Caco-2 (cell line): ENCODE measurements around the gene ICAM3. TPM values are rescaled to one million over a fixed set of nuclear protein-coding genes. Genes with fewer than 3 reads are reported as not detected.

ENCODE experiments used
- BruUV-seq: library from RNA; stranded (reverse); fragments of 400-500 nt; replicated peaks from 2 replicates; lab custom pipeline; 2021; lab: Mats Ljungman, UMichigan
- CTCF ChIA-PET: fragments of 300-600 bp; sonication (Branson Sonifier 250); formaldehyde crosslinking; loops from one replicate; lab custom pipeline; 2022; ENCODE audit warnings: antibody characterized with exemption; lab: Charles Lee
- POLR2A ChIA-PET: fragments of 300-600 bp; sonication (Branson Sonifier 250); formaldehyde crosslinking; loops from one replicate; lab custom pipeline; 2022; ENCODE audit warnings: antibody characterized with exemption; lab: Charles Lee
- DNase-seq, 2 experiments: peaks; one replicate each; pipeline versions ENCODE4 v3.0.0 to v3.0.0-alpha.2; 2020 to 2022
- H3K27me3 ChIP-seq: replicated peaks from 2 replicates; pipeline ENCODE4 v1.6.0; 2011; ENCODE audit warnings: low read length; ENCODE audit not compliant: control insufficient read depth, insufficient read depth
- H3K36me3 ChIP-seq: 2 replicates; pipeline ENCODE4 v1.5.1; 2011; ENCODE audit warnings: low read length; ENCODE audit not compliant: control insufficient read depth, insufficient read depth
- H3K4me1 ChIP-seq: fragments of 250-450 bp; sonication (Bioruptor Pico); 2 replicates; pipeline ENCODE4 v1.5.1; 2020; ENCODE audit warnings: mild to moderate bottlenecking
- H3K4me3 ChIP-seq: 2 replicates; pipeline ENCODE4 v1.5.1; 2011; ENCODE audit warnings: low read depth, mild to moderate bottlenecking, control low read depth, low read length
- H3K9me3 ChIP-seq: fragments of 250-450 bp; sonication (Bioruptor Pico); 2 replicates; pipeline ENCODE4 v1.5.1; 2020; ENCODE audit warnings: mild to moderate bottlenecking, moderate library complexity
- H3K27ac Mint-ChIP-seq: one replicate; pipeline ENCODE4 v1.8.0; 2022; ENCODE audit warnings: mixed read lengths; ENCODE audit not compliant: unreplicated experiment
- H3K27me3 Mint-ChIP-seq: one replicate; pipeline ENCODE4 v1.8.0; 2022; ENCODE audit warnings: mixed read lengths; ENCODE audit not compliant: insufficient read depth, unreplicated experiment
- H3K36me3 Mint-ChIP-seq: one replicate; pipeline ENCODE4 v1.8.0; 2022; ENCODE audit warnings: mild to moderate bottlenecking, mixed read lengths; ENCODE audit not compliant: insufficient read depth, unreplicated experiment
- H3K4me1 Mint-ChIP-seq: one replicate; pipeline ENCODE4 v1.8.0; 2022; ENCODE audit warnings: low read depth, mixed read lengths; ENCODE audit not compliant: unreplicated experiment
- H3K4me3 Mint-ChIP-seq: one replicate; pipeline ENCODE4 v1.8.0; 2022; ENCODE audit warnings: mild to moderate bottlenecking, moderate library complexity, mixed read lengths; ENCODE audit not compliant: unreplicated experiment
- H3K9me3 Mint-ChIP-seq: one replicate; pipeline ENCODE4 v1.8.0; 2022; ENCODE audit warnings: mixed read lengths; ENCODE audit not compliant: unreplicated experiment
- intact Hi-C: fragments of 100-400 bp; cut with micrococcal nuclease; formaldehyde crosslinking; loops from one replicate; pipeline ENCODE4 v1.10.0; 2022; ENCODE audit not compliant: unreplicated experiment
- total RNA-seq: library from RNA; stranded (reverse); gene quantifications from 2 replicates; pipeline ENCODE4 v1.2.3, GENCODE V29; 2022
- TF ChIP-seq, protein P1 (sequence below), 2 experiments: fragments of 200-600 bp in 1 of 2; IDR thresholded peaks; 1 replicate in 1 of 2; 2 replicates in 1 of 2; pipeline versions ENCODE4 v1.5.1 to v1.8.0; 2011 to 2022; ENCODE audit warnings: antibody characterized with exemption in 1 of 2, control low read depth in 1 of 2, inconsistent platforms in 1 of 2, low read depth in 1 of 2, low read length in 1 of 2, mild to moderate bottlenecking in 1 of 2, moderate library complexity in 1 of 2; ENCODE audit not compliant: insufficient read depth in 1 of 2, severe bottlenecking in 1 of 2, unreplicated experiment in 1 of 2

The ICAM3 gene
- total RNA-seq, 1 experiment from 2014 or later, result 9.8 TPM

DNA sequence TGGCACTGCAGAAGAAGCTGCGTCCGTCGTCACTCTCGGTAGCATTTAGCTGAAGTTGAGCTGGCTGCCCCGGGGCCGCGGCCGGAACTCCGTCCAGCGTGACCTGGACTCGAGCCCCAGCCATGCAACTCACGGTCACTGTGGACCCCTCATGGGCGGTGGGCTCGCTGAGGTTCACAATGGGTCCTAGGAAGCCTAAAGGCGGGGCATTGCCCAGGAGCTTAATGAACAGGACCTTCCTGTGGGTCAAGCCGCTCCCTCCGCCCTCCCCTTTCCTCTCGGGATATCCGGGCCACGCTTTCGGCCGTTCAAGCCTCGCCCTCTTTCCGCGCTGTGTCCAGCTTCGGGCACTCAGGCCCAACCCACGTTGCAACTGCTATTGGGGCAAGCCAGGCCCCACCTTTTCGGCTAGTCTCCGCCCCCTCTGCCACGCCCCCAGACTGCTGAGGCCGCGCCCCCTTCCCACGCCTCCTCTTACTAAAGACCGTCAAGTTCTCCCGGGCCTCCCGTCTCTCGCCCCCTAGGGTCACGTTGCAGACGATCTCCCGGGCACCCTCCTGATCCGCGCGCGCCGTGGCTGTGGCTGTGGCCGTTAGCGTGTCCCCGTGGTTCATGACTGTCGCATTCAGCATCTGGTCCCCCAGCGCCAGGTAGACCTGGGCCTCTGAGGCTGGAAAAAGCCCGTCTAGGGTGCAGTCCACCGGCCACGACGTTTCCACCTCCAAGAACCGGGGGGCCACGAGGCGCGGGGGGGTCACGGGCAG is 4.7 kb downstream of the ICAM3 start:
- BruUV-seq, result no TSS peak
- Mint-ChIP-seq H3K4me1 (peaks cover 5% of the 10 kb centered on the region), H3K9me3 (no peaks in the 10 kb centered on the region), H3K27me3 (no peaks in the 10 kb centered on the region), H3K4me3 (peak overlapping the region; percentile 85), H3K36me3 (peaks cover 34% of the 10 kb centered on the region), H3K27ac (peak overlapping the region; percentile 65)
- Histone ChIP-seq H3K4me1 (peaks cover 6% of the 10 kb centered on the region; the same call in 1 of the 2 replicates), H3K9me3 (no peaks in the 10 kb centered on the region), H3K4me3 (peak overlapping the region; percentile 79), H3K27me3 (no peaks in the 10 kb centered on the region), H3K36me3 (no peaks in the 10 kb centered on the region)
- ChIA-PET POLR2A (interaction anchor here (0.8 kb wide), 2 partner anchors 46 to 65 kb away, joined by 3 to 5 read pairs; partner anchors contain the start of gene TYK2), CTCF (interaction anchor here (0.7 to 2.3 kb wide), 7 partner anchors 45 to 501 kb away, joined by 3 to 26 read pairs (median 4); partner anchors contain the start of genes CDC37, ICAM1, ICAM5 and TMED1)
- TF ChIP-seq, protein P1, sequence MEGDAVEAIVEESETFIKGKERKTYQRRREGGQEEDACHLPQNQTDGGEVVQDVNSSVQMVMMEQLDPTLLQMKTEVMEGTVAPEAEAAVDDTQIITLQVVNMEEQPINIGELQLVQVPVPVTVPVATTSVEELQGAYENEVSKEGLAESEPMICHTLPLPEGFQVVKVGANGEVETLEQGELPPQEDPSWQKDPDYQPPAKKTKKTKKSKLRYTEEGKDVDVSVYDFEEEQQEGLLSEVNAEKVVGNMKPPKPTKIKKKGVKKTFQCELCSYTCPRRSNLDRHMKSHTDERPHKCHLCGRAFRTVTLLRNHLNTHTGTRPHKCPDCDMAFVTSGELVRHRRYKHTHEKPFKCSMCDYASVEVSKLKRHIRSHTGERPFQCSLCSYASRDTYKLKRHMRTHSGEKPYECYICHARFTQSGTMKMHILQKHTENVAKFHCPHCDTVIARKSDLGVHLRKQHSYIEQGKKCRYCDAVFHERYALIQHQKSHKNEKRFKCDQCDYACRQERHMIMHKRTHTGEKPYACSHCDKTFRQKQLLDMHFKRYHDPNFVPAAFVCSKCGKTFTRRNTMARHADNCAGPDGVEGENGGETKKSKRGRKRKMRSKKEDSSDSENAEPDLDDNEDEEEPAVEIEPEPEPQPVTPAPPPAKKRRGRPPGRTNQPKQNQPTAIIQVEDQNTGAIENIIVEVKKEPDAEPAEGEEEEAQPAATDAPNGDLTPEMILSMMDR (IDR thresholded peaks at IDR 0.05; ENCODE audit: insufficient read depth in 1 of 2, low read depth in 1 of 2, low read length in 1 of 2, severe bottlenecking in 1 of 2, unreplicated experiment in 1 of 2), result peak in 1 of 2 experiments; percentile 34
- intact Hi-C loops, result loop anchor here (5.0 kb wide), 1 partner anchor 47 kb away; the partner anchor contains the start of genes ICAM4 and ICAM5
- peak; percentile 95 for DNase-seq

DNA sequence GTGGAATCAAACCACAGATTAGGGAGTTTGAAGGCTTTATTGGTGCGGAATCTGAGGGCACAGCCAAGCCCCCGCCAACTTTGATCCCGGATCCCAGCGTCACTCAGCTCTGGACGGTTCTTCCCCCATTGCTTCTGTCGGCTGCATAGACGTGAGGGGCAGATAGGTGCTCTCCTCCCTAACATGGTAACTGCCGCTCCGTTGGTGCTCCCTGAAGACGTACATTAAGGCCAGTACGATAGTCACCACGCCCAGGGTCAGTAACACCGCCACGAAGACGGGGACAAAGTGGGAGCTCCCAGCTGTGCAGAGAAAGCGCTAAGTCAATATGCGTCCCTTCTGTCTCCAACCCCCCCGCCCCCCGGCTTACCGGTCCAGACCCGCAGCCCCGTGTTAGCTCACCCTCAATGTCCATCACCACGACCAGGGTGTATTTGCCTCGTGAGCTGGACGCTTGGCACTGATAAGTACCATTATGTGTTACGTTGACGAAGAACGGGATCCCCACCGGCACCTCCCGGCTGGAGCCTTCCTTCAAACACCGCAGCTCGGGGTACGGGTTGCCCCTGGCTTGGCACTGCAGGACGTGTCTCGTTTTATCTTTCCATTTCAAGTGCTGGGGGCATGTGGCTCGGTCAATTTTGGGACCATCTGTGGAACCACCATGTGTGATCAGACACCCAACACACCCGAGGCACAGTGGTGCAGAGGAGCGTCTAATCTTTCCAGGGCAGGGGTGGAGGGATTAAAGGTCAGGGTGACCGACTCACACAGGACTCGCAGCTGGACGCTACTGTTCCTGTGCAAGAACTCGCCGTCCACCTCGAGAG is 5.5 kb downstream of the ICAM3 start:
- TSS peak; percentile 71 for BruUV-seq
- no peaks in the 10 kb centered on the region for H3K36me3 ChIP-seq
- no peak for DNase-seq
- Mint-ChIP-seq H3K4me3 (peak overlapping the region; percentile 85), H3K9me3 (no peaks in the 10 kb centered on the region), H3K27ac (peak overlapping the region; percentile 81), H3K27me3 (no peaks in the 10 kb centered on the region), H3K36me3 (peaks cover 42% of the 10 kb centered on the region), H3K4me1 (peaks cover 5% of the 10 kb centered on the region)
- H3K4me3 ChIP-seq, result peak overlapping the region; percentile 79
- no peaks in the 10 kb centered on the region for H3K27me3 ChIP-seq
- TF ChIP-seq, protein P1 (IDR thresholded peaks at IDR 0.05; ENCODE audit: insufficient read depth in 1 of 2, low read depth in 1 of 2, low read length in 1 of 2, severe bottlenecking in 1 of 2, unreplicated experiment in 1 of 2), result no peak
- intact Hi-C loops, result loop anchor here (1.0 to 5.0 kb wide), 3 partner anchors 46 to 65 kb away; partner anchors contain the start of genes ICAM4, ICAM5 and TYK2
- ChIA-PET POLR2A (interaction anchor here (0.5 to 1.3 kb wide), 16 partner anchors 34 to 318 kb away, joined by 3 to 17 read pairs (median 6); partner anchors contain the start of genes CDC37, ICAM1, ICAM4 and ICAM5), CTCF (interaction anchor here (0.7 to 2.3 kb wide), 8 partner anchors 44 to 502 kb away, joined by 3 to 26 read pairs (median 6); partner anchors contain the start of genes CDC37, ICAM1, ICAM5 and TMED1)
- H3K4me1 ChIP-seq, result peaks cover 6% of the 10 kb centered on the region; the same call in 1 of the 2 replicates
- H3K9me3 ChIP-seq, result no peaks in the 10 kb centered on the region
